Thyroid gland (tissue), 4 donors: ENCODE measurements around the gene NAT9.

Experiments
- POLR2A ChIP-seq, 2 donors: fragments of 450-650 bp; IDR thresholded peaks; one replicate each; pipeline ENCODE4 v1.6.1; 2017; ENCODE audit warnings: antibody characterized with exemption in 2 of 2, mild to moderate bottlenecking in 2 of 2, moderate library complexity in 1 of 2
- TF ChIP-seq, protein P1 (sequence below), 6 experiments: fragments of 200-600 bp in 3 of 6; fragments of 450-650 bp in 3 of 6; sonication (generic) in 3 of 6; IDR thresholded peaks; one replicate each; pipeline ENCODE4 v1.5.1; 2016 to 2019; ENCODE audit warnings: antibody characterized with exemption in 6 of 6, mild to moderate bottlenecking in 2 of 6, inconsistent platforms in 1 of 6, moderate library complexity in 1 of 6

DNA sequence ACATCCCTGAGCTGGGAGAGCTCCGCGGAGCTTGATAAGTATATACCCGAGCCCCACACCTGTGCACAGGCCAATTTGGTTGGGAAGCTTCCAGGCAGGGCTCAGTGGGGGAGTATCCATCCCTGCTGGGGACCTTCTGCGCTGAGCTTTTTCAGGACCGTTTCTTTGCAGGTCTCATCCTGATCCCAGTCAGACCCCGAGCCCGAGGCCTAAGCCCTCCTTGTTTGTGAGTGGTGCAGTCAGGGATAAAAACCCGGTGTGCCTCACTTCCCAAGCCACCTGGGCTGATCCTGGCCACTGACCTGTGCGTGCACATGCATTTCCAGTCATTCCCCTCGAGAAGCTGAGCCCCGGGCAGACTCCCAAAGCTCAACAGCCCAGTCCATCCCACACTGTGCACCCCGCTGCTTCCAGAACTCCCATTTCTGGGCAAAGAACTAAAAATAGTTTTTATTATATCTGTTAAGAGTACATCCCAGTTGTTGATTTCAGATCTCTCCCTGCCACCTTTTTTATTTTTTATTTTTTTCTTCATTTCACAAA, 27.3 kb upstream of the NAT9 start:
- TF ChIP-seq POLR2A (IDR thresholded peaks at IDR 0.05), result no peak
- TF ChIP-seq, protein P1, sequence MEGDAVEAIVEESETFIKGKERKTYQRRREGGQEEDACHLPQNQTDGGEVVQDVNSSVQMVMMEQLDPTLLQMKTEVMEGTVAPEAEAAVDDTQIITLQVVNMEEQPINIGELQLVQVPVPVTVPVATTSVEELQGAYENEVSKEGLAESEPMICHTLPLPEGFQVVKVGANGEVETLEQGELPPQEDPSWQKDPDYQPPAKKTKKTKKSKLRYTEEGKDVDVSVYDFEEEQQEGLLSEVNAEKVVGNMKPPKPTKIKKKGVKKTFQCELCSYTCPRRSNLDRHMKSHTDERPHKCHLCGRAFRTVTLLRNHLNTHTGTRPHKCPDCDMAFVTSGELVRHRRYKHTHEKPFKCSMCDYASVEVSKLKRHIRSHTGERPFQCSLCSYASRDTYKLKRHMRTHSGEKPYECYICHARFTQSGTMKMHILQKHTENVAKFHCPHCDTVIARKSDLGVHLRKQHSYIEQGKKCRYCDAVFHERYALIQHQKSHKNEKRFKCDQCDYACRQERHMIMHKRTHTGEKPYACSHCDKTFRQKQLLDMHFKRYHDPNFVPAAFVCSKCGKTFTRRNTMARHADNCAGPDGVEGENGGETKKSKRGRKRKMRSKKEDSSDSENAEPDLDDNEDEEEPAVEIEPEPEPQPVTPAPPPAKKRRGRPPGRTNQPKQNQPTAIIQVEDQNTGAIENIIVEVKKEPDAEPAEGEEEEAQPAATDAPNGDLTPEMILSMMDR (IDR thresholded peaks at IDR 0.05), result no peak
